HG02678 (cell line): Measurements from ENCODE around the gene CEP135.
A peak's percentile ranks its signal among the peaks of the same experiment; 100 is the strongest.

ENCODE experiments used
- ATAC-seq: cut with Tn5 transposase; IDR thresholded peaks from one replicate; pipeline ENCODE4 v1.9.1; 2021; ENCODE audit warnings: mild to moderate bottlenecking, moderate library complexity; ENCODE audit not compliant: unreplicated experiment

Gene CEP135

GRCh38 chr4:56003606-56004005 is 54.9 kb downstream of the CEP135 start:
- ATAC-seq = no peak

- no peak for ATAC-seq
These were observed 55.5 kb downstream of the CEP135 start for GRCh38 chr4:56004235-56004634.

GRCh38 chr4:56007154-56007553 is 58.4 kb downstream of the CEP135 start:
- no peak for ATAC-seq

GRCh38 chr4:56008206-56008605 is 59.5 kb downstream of the CEP135 start:
- ATAC-seq = no peak

DNA sequence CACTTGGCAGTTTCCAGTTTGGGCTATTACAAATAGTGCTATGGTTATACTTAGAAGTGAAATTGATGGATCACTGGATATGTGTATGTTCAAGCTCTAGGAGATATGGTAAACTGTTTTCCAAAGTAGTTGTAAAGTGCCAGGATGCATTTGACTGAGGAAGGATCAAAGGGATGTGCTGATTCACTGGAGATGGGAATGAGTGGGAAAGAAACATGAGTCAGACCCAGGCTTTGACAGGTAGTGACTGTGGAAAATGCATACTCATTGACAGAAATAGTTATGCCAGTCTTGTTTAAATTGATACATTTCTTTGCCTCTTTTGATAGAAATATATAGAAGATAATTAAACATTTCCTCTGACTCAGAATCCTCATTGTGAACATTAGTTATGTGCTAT is 77.9 kb downstream of the CEP135 start:
- ATAC-seq = no peak

DNA sequence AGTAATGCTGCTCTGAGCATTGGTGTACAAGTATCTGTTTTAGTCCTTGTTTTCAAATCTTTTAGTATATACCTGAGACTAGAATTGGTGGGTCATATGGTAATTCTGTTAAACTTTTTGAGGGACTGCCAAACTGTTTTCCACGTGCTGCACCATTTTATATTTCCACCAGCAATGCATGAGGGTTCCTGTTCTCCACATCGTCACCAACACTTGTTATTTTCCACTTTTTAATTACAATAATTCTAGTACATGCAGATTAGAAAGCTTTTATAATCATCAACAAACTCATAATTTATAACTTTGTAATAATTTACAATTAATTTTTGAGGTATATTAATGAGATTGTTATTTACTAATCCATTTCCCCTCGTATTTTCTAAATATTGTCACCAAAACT is 79.4 kb downstream of the CEP135 start:
- no peak for ATAC-seq

- no peak for ATAC-seq
These were observed 89.9 kb downstream of the CEP135 start for GRCh38 chr4:56038487-56039162.

DNA sequence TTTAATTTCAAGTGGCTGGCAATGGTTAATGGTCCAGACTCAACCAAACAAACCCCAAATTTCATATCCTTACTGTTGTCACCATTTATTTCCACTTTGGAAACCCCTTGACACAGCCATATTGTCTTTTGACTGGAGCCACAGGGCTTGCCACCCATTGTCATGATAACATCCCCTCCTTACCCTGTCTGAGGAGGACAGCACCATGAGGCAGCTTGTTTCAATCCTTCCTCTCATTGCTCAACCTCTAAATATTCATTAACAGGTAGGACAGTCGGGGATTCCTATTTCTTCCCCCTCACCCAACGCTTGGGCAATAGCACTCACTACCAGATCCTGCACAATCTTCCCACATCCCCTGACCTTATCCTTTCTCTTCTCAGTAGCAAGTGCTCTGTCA is 92.1 kb downstream of the CEP135 start:
- ATAC-seq = no peak

- no peak for ATAC-seq
These were observed 93.5 kb downstream of the CEP135 start for GRCh38 chr4:56042225-56042624.

DNA sequence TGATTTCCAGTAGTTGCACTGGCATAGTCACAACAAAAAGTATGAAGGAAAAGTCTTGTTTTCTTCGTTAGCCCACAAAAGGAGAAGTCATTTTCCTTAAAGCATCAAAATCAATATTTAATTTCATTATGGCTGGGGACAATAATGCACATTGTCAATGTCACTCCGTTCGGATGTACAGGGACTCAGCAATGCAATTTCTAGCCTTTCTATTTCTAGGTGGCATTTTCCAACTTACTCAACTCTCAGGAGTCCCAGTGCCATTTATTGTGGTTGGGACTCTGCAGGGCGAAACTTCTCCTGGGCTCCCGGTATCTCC is 99.6 kb downstream of the CEP135 start:
- ATAC-seq = no peak

- peak; percentile 95 for ATAC-seq
These were observed 100.1 kb downstream of the CEP135 start for GRCh38 chr4:56048702-56049431.

- no peak for ATAC-seq
These were observed 101.9 kb downstream of the CEP135 start for GRCh38 chr4:56050625-56051024.

DNA sequence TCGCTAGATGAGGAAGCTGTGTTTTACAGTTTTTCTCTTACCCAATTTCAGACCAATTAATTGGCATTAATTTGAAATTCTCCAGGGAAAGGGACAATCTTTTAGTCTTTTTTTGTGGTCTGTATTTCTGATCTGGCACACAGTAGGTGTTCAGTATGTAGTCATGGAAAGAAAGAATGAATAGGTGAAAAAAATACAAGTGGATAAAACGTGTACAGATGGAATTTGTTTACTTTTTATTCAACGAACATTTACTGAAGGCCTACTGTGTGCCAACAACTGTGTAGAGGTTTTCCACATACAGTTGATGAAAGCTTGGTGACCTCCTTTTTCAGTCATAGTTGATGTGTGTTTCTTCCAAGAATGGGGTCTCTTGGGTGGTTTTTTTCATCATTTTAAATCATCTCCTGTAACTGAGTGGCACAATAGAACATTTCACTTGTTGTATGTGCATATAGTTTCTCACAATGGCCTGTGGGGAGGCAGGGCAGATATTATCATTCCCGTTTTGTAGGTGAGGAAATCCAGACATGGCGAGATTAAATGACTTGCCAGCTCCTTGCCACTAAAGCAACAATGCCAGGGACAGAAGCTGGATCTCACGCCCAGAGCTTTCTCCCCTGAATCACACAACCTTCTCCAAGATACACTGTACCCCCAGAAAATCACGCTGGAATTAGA is 102.4 kb downstream of the CEP135 start:
- no peak for ATAC-seq

DNA sequence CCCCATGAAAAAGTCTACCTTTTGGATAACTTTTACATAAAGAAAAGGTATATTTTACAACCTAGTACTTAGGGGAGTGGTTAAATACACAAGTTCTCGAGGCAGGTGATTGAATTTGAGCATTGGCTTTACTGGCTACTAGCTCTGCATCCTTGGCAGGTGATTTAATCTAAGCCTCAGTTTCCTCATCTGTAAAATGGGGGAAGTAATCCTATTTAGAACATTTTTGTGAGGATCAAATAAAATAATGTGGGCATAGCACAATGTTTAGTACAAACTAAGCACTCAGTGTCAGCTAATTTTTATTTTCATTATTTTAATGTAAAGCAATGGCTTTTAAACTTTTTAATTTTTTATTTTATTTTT is 102.9 kb downstream of the CEP135 start:
- no peak for ATAC-seq

DNA sequence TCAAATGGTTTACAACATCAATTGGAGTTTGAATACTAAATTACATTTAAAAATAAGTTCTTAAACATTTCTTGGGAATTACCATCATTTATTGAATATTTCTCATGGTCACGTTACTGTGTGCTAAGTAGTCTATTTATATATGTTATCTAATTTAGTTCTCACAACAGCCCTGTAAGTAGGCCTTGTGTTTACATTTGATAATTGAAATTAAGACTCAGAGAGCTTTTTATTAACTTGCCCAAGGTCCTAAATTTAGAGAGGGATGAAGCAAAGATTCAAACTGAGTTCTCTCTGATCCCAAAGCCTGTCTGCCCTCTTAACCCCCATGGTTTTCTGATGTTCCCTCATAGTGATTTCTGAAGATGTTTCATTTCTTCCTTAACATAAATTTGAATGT is 103.7 kb downstream of the CEP135 start:
- no peak for ATAC-seq

GRCh38 chr4:56052966-56053365 is 104.2 kb downstream of the CEP135 start:
- ATAC-seq = no peak

DNA sequence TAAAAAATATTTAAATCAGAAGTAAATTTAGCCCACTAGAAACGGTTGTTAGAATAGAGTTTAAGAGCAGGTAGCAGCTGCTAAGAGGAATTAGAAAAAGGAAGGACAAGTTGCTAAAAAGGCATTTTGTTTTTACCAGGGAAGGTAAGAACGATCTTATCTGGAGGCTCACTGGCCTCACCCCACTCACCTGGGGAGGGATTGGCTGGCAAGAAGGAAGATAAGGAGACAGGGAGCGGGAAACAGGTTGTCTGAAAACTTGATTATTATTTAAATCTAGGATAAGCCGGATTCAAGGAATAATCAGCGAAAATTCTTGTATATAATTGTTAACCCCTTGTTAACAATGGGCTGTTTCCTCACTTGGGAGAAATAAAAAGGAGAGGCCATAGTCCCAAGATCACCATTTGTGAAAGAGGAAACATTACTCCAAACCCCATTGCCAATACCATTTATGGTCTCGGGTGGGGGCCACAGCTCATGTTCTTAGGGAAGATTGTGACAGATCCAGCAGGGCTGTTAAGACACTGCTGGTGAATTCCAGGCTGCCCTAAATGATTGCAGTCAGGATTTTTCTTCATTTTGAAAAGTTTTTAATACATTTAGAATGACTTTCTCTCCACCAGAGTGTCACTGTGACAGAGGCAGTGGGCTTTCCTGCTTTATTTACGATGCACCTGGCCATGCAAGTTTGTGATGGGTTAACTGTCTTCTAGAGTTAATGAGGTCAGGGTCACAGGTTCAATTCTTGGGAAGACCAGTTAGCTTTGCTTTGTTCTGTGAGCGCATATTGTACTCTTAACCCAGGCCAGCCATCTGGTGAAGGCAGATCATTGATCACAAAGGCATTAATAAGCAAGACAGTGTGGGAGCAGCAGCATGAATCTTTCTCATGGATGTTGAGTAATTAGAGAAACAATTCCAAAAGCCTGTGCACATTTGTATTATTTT is 106.6 kb downstream of the CEP135 start:
- ATAC-seq = no peak

GRCh38 chr4:56055991-56056390 is 107.2 kb downstream of the CEP135 start:
- ATAC-seq = no peak

DNA sequence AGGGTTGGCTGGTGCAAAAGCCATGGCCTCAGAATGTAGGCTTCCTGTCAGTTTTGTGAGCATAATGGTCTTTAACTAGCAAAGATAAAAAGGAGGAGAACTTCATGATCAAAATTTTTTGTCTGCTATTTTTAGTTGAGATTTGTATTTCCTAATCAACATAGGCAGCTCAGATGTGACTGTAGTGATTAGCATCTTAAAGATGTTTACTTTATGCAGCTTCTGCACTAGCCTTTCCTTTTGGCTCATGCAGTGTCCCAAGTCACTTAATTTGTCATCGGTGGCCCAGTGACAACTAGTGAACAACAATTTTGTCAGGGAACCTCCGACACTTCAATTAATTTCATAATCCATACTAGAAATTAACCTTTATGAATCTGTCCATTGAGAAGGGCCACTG is 109.8 kb downstream of the CEP135 start:
- ATAC-seq = no peak

DNA sequence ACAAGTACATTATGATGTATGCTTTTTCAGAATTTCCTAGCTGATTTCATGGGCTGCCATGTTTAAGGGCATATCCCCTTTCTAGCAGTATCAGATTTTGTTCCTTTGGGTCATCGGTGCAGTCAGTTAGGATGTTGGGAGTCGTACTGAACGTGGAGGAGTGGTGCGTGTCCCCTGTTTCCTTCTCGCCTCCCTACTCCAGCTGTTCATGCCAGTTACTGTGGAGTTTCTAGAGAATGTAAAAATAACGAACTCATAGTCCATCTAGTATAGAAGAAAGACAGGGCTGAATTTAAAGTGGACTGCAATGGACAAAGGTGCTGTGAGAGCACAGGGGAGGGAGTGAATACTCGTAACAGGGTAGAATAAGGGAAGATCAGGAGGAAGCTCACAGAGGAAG is 111.3 kb downstream of the CEP135 start:
- no peak for ATAC-seq

- no peak for ATAC-seq
These were observed 113.4 kb downstream of the CEP135 start for GRCh38 chr4:56062106-56062505.
